Loucy (cell line): Measurements from ENCODE around the gene PHEX.

Experiments
- H2AFZ ChIP-seq: fragments of 200-600 bp; sonication (generic); 2 replicates; pipeline ENCODE4 v1.6.0; 2016; ENCODE audit warnings: antibody characterized with exemption, mild to moderate bottlenecking, low read length, moderate library complexity
- H3F3A ChIP-seq: fragments of 200-600 bp; 2 replicates; pipeline ENCODE4 v1.6.0; 2016; ENCODE audit warnings: antibody characterized with exemption, low read depth, mild to moderate bottlenecking
- H3K27me3 ChIP-seq: fragments of 200-600 bp; sonication (generic); 2 replicates; pipeline ENCODE4 v1.6.1; 2014; ENCODE audit warnings: low read length, mild to moderate bottlenecking; ENCODE audit not compliant: insufficient read depth, poor library complexity, severe bottlenecking
- H3K36me3 ChIP-seq: fragments of 200-600 bp; sonication (generic); 2 replicates; pipeline ENCODE4 v1.6.1; 2016; ENCODE audit warnings: low read length; ENCODE audit not compliant: insufficient read depth
- H3K4me1 ChIP-seq: fragments of 200-600 bp; sonication (generic); 2 replicates; pipeline ENCODE4 v1.5.1; 2014; ENCODE audit warnings: low read length, mild to moderate bottlenecking; ENCODE audit not compliant: insufficient read depth, poor library complexity, severe bottlenecking
- H3K4me2 ChIP-seq: fragments of 200-600 bp; sonication (generic); 2 replicates; pipeline ENCODE4 v1.6.0; 2014; ENCODE audit warnings: antibody characterized with exemption, low read length, low read depth, mild to moderate bottlenecking; ENCODE audit not compliant: poor library complexity, severe bottlenecking
- H3K4me3 ChIP-seq: fragments of 200-600 bp; sonication (generic); 2 replicates; pipeline ENCODE4 v1.5.1; 2014; ENCODE audit warnings: low read length, mild to moderate bottlenecking, mixed read lengths; ENCODE audit not compliant: poor library complexity, severe bottlenecking
- H3K79me2 ChIP-seq: fragments of 200-600 bp; sonication (generic); 2 replicates; pipeline ENCODE4 v1.6.1; 2014; ENCODE audit warnings: low read length; ENCODE audit not compliant: insufficient read depth
- H3K9ac ChIP-seq: fragments of 200-600 bp; sonication (generic); 2 replicates; pipeline ENCODE4 v1.6.0; 2014; ENCODE audit warnings: mild to moderate bottlenecking, low read depth, low read length, moderate library complexity; ENCODE audit not compliant: poor library complexity, severe bottlenecking
- H3K9me2 ChIP-seq: fragments of 200-600 bp; sonication (generic); replicated peaks from 2 replicates; pipeline ENCODE4 v1.6.1; 2016; ENCODE audit warnings: low read depth, low read length, mixed read lengths
- H3K9me3 ChIP-seq: fragments of 200-600 bp; sonication (generic); 2 replicates; pipeline ENCODE4 v1.6.1; 2014; ENCODE audit warnings: mild to moderate bottlenecking, antibody characterized with exemption, low read length, low read depth; ENCODE audit not compliant: insufficient read depth
- H4K20me1 ChIP-seq: fragments of 200-600 bp; sonication (generic); 2 replicates; pipeline ENCODE4 v1.6.0; 2014; ENCODE audit warnings: antibody characterized with exemption, low read length, mild to moderate bottlenecking; ENCODE audit not compliant: insufficient read depth, poor library complexity, severe bottlenecking
- EZH2phosphoT487 ChIP-seq: fragments of 200-600 bp; IDR thresholded peaks from 2 replicates; pipeline ENCODE4 v1.6.1; 2018; ENCODE audit warnings: antibody characterized with exemption, mild to moderate bottlenecking, moderate library complexity, borderline replicate concordance
- TF ChIP-seq, protein P1 (sequence below): fragments of 200-600 bp; sonication (generic); conservative IDR thresholded peaks from 2 replicates; pipeline ENCODE4 v1.5.1; 2014; ENCODE audit warnings: mild to moderate bottlenecking, antibody characterized with exemption, low read length

Gene PHEX

DNA sequence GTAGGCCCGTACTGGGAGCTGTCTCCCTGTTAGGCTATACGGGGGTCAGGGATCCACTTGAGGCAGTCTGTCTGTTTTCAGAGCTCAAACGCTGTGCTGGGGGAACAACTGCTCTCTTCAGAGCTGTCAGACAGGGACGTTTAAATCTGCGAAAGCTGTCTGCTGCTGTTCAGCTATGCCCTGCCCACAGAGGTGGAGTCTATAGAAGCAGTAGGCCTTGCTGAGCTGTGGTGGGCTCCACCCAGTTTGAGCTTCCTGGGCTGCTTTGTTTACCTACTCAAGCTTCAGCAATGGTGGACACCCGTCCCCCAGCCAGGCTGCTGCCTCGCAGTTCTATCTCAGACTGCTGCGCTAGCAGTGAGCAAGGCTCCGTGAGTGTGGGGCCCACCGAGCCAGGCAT, 27.3 kb upstream of the PHEX start:
- Histone ChIP-seq H3K9me2 (no peaks in the 10 kb centered on the region), H3F3A (no peaks in the 10 kb centered on the region), H2AFZ (no peak overlapping the region), H3K9me3 (no peaks in the 10 kb centered on the region), H3K79me2 (no peaks in the 10 kb centered on the region), H3K4me3 (no peak overlapping the region), H3K9ac (no peak overlapping the region), H3K4me2 (no peak overlapping the region), H3K4me1 (no peaks in the 10 kb centered on the region), H4K20me1 (no peaks in the 10 kb centered on the region), H3K36me3 (no peaks in the 10 kb centered on the region), H3K27me3 (no peaks in the 10 kb centered on the region)
- TF ChIP-seq, protein P1, sequence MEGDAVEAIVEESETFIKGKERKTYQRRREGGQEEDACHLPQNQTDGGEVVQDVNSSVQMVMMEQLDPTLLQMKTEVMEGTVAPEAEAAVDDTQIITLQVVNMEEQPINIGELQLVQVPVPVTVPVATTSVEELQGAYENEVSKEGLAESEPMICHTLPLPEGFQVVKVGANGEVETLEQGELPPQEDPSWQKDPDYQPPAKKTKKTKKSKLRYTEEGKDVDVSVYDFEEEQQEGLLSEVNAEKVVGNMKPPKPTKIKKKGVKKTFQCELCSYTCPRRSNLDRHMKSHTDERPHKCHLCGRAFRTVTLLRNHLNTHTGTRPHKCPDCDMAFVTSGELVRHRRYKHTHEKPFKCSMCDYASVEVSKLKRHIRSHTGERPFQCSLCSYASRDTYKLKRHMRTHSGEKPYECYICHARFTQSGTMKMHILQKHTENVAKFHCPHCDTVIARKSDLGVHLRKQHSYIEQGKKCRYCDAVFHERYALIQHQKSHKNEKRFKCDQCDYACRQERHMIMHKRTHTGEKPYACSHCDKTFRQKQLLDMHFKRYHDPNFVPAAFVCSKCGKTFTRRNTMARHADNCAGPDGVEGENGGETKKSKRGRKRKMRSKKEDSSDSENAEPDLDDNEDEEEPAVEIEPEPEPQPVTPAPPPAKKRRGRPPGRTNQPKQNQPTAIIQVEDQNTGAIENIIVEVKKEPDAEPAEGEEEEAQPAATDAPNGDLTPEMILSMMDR = no peak
- no peak for TF ChIP-seq EZH2phosphoT487

DNA sequence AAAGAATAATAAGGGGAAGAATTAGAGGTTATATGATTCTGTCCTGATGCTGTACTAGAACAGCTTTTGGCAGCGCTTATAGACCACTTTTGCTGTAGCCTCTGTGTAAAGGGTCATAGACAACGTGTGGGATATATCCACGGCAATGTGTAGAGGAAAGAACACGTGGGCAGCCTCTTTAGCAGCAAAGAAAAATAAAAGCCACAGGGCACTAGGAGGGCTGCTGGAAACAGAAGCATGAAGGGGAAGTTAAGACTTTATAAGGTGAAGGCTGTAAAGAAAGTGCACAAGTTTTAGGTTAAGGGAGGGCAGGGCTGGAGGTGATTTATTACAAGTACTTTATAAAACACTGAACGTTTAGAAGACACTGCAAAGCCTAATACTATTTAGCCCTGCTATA, 20.1 kb upstream of the PHEX start:
- TF ChIP-seq, protein P1 = no peak
- TF ChIP-seq EZH2phosphoT487 = no peak
- Histone ChIP-seq H3K27me3 (no peaks in the 10 kb centered on the region), H3K9ac (no peak overlapping the region), H3K9me3 (no peaks in the 10 kb centered on the region), H4K20me1 (no peaks in the 10 kb centered on the region), H3K4me2 (no peak overlapping the region), H3F3A (no peaks in the 10 kb centered on the region), H3K9me2 (no peaks in the 10 kb centered on the region), H3K79me2 (no peaks in the 10 kb centered on the region), H3K4me3 (no peak overlapping the region), H3K4me1 (no peaks in the 10 kb centered on the region), H3K36me3 (no peaks in the 10 kb centered on the region), H2AFZ (no peak overlapping the region)

DNA sequence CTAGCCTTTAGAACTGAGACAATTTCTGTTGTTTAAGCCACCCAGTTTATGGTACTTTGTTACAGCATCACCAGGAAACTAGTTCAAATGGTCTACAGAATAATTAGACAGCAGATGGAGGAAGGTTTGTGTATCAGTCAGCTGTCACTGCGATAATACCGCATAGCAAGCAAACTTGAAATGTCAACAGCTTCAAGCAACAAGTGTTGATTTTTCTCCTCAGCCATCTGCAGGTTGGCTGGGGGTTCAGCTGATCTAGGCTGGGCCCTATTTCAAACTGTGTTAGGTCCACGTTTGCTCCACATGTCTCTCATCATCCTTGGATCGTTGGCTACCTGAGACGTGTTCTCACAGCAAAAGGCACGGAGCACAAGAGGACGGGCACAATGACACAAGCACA, 19.2 kb upstream of the PHEX start:
- no peaks in the 10 kb centered on the region for H3K36me3 ChIP-seq
- no peak overlapping the region for H3K4me2 ChIP-seq
- H3K9me3 ChIP-seq = no peaks in the 10 kb centered on the region
- no peaks in the 10 kb centered on the region for H3K4me1 ChIP-seq
- H3K79me2 ChIP-seq = no peaks in the 10 kb centered on the region
- H2AFZ ChIP-seq = no peak overlapping the region
- H3F3A ChIP-seq = no peaks in the 10 kb centered on the region
- H3K9me2 ChIP-seq = no peaks in the 10 kb centered on the region
- H3K4me3 ChIP-seq = no peak overlapping the region
- H4K20me1 ChIP-seq = no peaks in the 10 kb centered on the region
- no peak overlapping the region for H3K9ac ChIP-seq
- TF ChIP-seq, protein P1 = no peak
- no peak for TF ChIP-seq EZH2phosphoT487
- no peaks in the 10 kb centered on the region for H3K27me3 ChIP-seq
